ENCODE measurements around the gene VTI1A. TPM values are rescaled to one million over a fixed set of nuclear protein-coding genes. Genes with fewer than 3 reads are reported as not detected.

VTI1A gene
- total RNA-seq, 1 experiment from 2014 or later, result 44.4 TPM

GRCh38 chr10:112835944-112836451, 389.0 kb downstream of the VTI1A start:
- H3K4me1 Mint-ChIP-seq (ENCODE audit: insufficient read depth, unreplicated experiment), result peaks cover 15% of the 10 kb centered on the region
- ChIA-PET CTCF (no interaction called here), POLR2A (no interaction called here)
- no peaks in the 10 kb centered on the region for H3K27me3 Mint-ChIP-seq (ENCODE audit: insufficient read depth, unreplicated experiment)
- H3K36me3 Mint-ChIP-seq (ENCODE audit: insufficient read depth, unreplicated experiment), result no peaks in the 10 kb centered on the region
- intact Hi-C loops (cut with micrococcal nuclease), result no loop called here
- H3K4me3 Mint-ChIP-seq (ENCODE audit: unreplicated experiment), result no peak overlapping the region
- DNase-seq (ENCODE audit: unreplicated experiment), result no peak
- no peak for TF ChIP-seq CTCF (IDR thresholded peaks at IDR 0.05; ENCODE audit: unreplicated experiment)
- no peaks in the 10 kb centered on the region for H3K9me3 Mint-ChIP-seq (ENCODE audit: unreplicated experiment)
- BruUV-seq (replicated peaks), result no TSS peak
- no peak overlapping the region for H3K27ac Mint-ChIP-seq (ENCODE audit: low read depth, unreplicated experiment)

- CTCF ChIA-PET, result no interaction called here
- Mint-ChIP-seq H3K9me3 (ENCODE audit: unreplicated experiment) (no peaks in the 10 kb centered on the region), H3K27me3 (ENCODE audit: insufficient read depth, unreplicated experiment) (no peaks in the 10 kb centered on the region), H3K27ac (ENCODE audit: low read depth, unreplicated experiment) (no peak overlapping the region), H3K4me3 (ENCODE audit: unreplicated experiment) (no peak overlapping the region), H3K36me3 (ENCODE audit: insufficient read depth, unreplicated experiment) (no peaks in the 10 kb centered on the region), H3K4me1 (ENCODE audit: insufficient read depth, unreplicated experiment) (no peaks in the 10 kb centered on the region)
- TF ChIP-seq CTCF (IDR thresholded peaks at IDR 0.05; ENCODE audit: unreplicated experiment), result no peak
- intact Hi-C loops (cut with micrococcal nuclease), result no loop called here
- POLR2A ChIA-PET, result interaction anchor here (1.2 to 1.3 kb wide), 2 partner anchors 11 to 27 kb away, joined by 3 to 5 read pairs; no protein-coding TSS in a partner anchor
- no peak for DNase-seq (ENCODE audit: unreplicated experiment)
- BruUV-seq (replicated peaks), result no TSS peak
Observed at GRCh38 chr10:112838784-112839481, 391.9 kb downstream of the VTI1A start.

GRCh38 chr10:112839928-112840654, 393.1 kb downstream of the VTI1A start:
- no peaks in the 10 kb centered on the region for H3K36me3 Mint-ChIP-seq (ENCODE audit: insufficient read depth, unreplicated experiment)
- intact Hi-C loops (cut with micrococcal nuclease), result no loop called here

More at GRCh38 chr10:112839928-112840654, 393.1 kb downstream of the VTI1A start:
- Mint-ChIP-seq H3K27me3 (ENCODE audit: insufficient read depth, unreplicated experiment) (no peaks in the 10 kb centered on the region), H3K9me3 (ENCODE audit: unreplicated experiment) (no peaks in the 10 kb centered on the region), H3K4me1 (ENCODE audit: insufficient read depth, unreplicated experiment) (no peaks in the 10 kb centered on the region), H3K27ac (ENCODE audit: low read depth, unreplicated experiment) (no peak overlapping the region), H3K4me3 (ENCODE audit: unreplicated experiment) (no peak overlapping the region)
- TF ChIP-seq CTCF (IDR thresholded peaks at IDR 0.05; ENCODE audit: unreplicated experiment), result no peak
- DNase-seq (ENCODE audit: unreplicated experiment), result no peak
- BruUV-seq (replicated peaks), result no TSS peak
- POLR2A ChIA-PET, result no interaction called here
- CTCF ChIA-PET, result interaction anchor here (0.6 kb wide), 2 partner anchors 13 to 121 kb away, joined by 3 read pairs; no protein-coding TSS in a partner anchor

All from MCF 10A (cell line).